RPMI7951 (cell line): ENCODE data around the gene OR2G2. TPM values are rescaled to one million over a fixed set of nuclear protein-coding genes. Genes with fewer than 3 reads are reported as not detected.

Source experiments
- total RNA-seq: library from RNA; depleted of rRNA; stranded (reverse); fragments of >200 nt; shearing (Covaris generic); gene quantifications from 2 replicates; pipeline ENCODE4 v1.2.3, GENCODE V29; 2014; rRNA removed

The OR2G2 gene
- total RNA-seq, 1 experiment from 2014 or later = not detected

Other genes with a start within 250 kb of the OR2G2 start
- 2.1 and 3.1 TPM in 2 replicates for gene NLRP3, start 172.2 kb upstream of the OR2G2 start, total RNA-seq
- gene OR2B11, start 130.3 kb upstream of the OR2G2 start, total RNA-seq = not detected in 2 replicates
- gene OR2C3, start 51.9 kb upstream of the OR2G2 start, total RNA-seq = not detected in 2 replicates
- gene GCSAML, start 39.2 kb upstream of the OR2G2 start, total RNA-seq = 0.12 TPM in 1 of 2 replicates, not detected in the other
- gene OR2G3, start 17.2 kb downstream of the OR2G2 start, total RNA-seq = not detected in 2 replicates
- not detected in 2 replicates for gene OR13G1, start 91.4 kb downstream of the OR2G2 start, total RNA-seq
- not detected in 2 replicates for gene OR6F1, start 128.3 kb downstream of the OR2G2 start, total RNA-seq
- gene OR14K1, start 150.3 kb downstream of the OR2G2 start, total RNA-seq = not detected in 2 replicates
- gene OR14A2, start 159.8 kb downstream of the OR2G2 start, total RNA-seq = not detected in 2 replicates
- not detected in 2 replicates for gene OR1C1, start 172.2 kb downstream of the OR2G2 start, total RNA-seq
- not detected in 2 replicates for gene OR14A16, start 235.8 kb downstream of the OR2G2 start, total RNA-seq